ENCODE results near the gene CCL17.

DNA sequence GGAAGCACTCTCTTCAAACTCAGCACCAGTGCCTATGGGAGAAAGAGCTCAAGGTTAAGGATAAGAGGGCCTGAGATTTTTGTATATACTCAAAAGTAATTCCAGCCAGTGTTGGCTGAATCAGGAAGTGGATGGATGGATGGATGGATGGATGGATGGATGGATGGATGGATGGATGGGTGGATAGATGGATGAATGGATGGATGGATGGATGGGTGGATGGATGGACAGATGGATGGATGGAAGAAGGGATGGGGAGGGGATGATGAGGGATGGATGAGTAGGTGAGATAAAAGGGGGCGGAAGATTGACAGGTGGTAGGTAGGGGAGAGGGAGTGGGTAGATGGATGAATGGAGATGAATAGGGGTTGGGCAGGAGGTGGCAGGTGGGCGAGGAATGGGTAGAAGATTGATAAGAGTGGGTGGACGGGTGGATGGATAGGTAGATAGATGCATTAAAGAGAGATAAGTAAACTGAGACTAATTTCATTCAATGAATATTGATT lies 28.2 kb upstream of the CCL17 start:
- TF ChIP-seq, protein P1, sequence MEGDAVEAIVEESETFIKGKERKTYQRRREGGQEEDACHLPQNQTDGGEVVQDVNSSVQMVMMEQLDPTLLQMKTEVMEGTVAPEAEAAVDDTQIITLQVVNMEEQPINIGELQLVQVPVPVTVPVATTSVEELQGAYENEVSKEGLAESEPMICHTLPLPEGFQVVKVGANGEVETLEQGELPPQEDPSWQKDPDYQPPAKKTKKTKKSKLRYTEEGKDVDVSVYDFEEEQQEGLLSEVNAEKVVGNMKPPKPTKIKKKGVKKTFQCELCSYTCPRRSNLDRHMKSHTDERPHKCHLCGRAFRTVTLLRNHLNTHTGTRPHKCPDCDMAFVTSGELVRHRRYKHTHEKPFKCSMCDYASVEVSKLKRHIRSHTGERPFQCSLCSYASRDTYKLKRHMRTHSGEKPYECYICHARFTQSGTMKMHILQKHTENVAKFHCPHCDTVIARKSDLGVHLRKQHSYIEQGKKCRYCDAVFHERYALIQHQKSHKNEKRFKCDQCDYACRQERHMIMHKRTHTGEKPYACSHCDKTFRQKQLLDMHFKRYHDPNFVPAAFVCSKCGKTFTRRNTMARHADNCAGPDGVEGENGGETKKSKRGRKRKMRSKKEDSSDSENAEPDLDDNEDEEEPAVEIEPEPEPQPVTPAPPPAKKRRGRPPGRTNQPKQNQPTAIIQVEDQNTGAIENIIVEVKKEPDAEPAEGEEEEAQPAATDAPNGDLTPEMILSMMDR (conservative IDR thresholded peaks at IDR 0.05; ENCODE audit: low read depth, low read length) = no peak
- TF ChIP-seq RCOR1 (IDR thresholded peaks at IDR 0.05; ENCODE audit: insufficient replicate concordance, low read length) = no peak
- no peak for TF ChIP-seq CHD1 (IDR thresholded peaks at IDR 0.05; ENCODE audit: low read depth, low read length)
- TF ChIP-seq SMC3 (IDR thresholded peaks at IDR 0.05; ENCODE audit: low read depth, low read length) = no peak
- no peak for TF ChIP-seq POLR2A (IDR thresholded peaks at IDR 0.05; ENCODE audit: low read depth, low read length)
- no peak for TF ChIP-seq CEBPB (IDR thresholded peaks at IDR 0.05; ENCODE audit: low read depth, low read length)
- no peak for TF ChIP-seq NFE2L2 (IDR thresholded peaks at IDR 0.05; ENCODE audit: low read depth, low read length)
- TF ChIP-seq RAD21 (IDR thresholded peaks at IDR 0.05; ENCODE audit: low read length) = no peak
- TF ChIP-seq, protein P2, sequence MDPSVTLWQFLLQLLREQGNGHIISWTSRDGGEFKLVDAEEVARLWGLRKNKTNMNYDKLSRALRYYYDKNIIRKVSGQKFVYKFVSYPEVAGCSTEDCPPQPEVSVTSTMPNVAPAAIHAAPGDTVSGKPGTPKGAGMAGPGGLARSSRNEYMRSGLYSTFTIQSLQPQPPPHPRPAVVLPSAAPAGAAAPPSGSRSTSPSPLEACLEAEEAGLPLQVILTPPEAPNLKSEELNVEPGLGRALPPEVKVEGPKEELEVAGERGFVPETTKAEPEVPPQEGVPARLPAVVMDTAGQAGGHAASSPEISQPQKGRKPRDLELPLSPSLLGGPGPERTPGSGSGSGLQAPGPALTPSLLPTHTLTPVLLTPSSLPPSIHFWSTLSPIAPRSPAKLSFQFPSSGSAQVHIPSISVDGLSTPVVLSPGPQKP (IDR thresholded peaks at IDR 0.05; ENCODE audit: borderline replicate concordance, low read depth, low read length) = no peak
- TF ChIP-seq MAZ (IDR thresholded peaks at IDR 0.05; ENCODE audit: borderline replicate concordance, low read depth, low read length) = no peak
- no peak for TF ChIP-seq RFX5 (IDR thresholded peaks at IDR 0.05; ENCODE audit: low read depth, low read length)
- TF ChIP-seq, protein P3, sequence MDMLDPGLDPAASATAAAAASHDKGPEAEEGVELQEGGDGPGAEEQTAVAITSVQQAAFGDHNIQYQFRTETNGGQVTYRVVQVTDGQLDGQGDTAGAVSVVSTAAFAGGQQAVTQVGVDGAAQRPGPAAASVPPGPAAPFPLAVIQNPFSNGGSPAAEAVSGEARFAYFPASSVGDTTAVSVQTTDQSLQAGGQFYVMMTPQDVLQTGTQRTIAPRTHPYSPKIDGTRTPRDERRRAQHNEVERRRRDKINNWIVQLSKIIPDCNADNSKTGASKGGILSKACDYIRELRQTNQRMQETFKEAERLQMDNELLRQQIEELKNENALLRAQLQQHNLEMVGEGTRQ (IDR thresholded peaks at IDR 0.05; ENCODE audit: low read depth, low read length) = no peak
- no peak for TF ChIP-seq FOS (IDR thresholded peaks at IDR 0.05; ENCODE audit: low read depth, low read length)

Data from IMR-90 (cell line).